Activated naive CD4-positive, alpha-beta T cell treated with anti-CD3 and anti-CD28 coated beads, Interleukin-2, amount 10 ng/mL, durations not matched to agents 7 days and 5 days (primary cell): ENCODE results near the gene NRF1.
"Not testable (repeated sequence)": the region's sequence is repeated elsewhere in the genome, so short reads cannot be mapped to it uniquely, and the experiment has no call there.

Source experiments
- CTCF ChIA-PET: fragments of 350-600 bp; sonication (Branson Sonifier 250); formaldehyde crosslinking; loops from one replicate; lab custom pipeline; 2021; ENCODE audit warnings: antibody characterized with exemption; lab: Charles Lee
- DNase-seq: peaks from one replicate; pipeline ENCODE4 v3.0.0-alpha.2; 2020
- H3K27ac Mint-ChIP-seq: one replicate; pipeline ENCODE4 v1.8.0; 2021; ENCODE audit warnings: mild to moderate bottlenecking, moderate library complexity, mixed read lengths
- H3K27me3 Mint-ChIP-seq: one replicate; pipeline ENCODE4 v1.8.0; 2021; ENCODE audit warnings: mild to moderate bottlenecking, mixed read lengths
- H3K36me3 Mint-ChIP-seq: one replicate; pipeline ENCODE4 v1.8.0; 2021; ENCODE audit warnings: mixed read lengths
- H3K4me1 Mint-ChIP-seq: one replicate; pipeline ENCODE4 v1.8.0; 2021; ENCODE audit warnings: mixed read lengths
- H3K4me3 Mint-ChIP-seq: one replicate; pipeline ENCODE4 v1.8.0; 2021; ENCODE audit warnings: mild to moderate bottlenecking, moderate library complexity, mixed read lengths
- H3K9me3 Mint-ChIP-seq: one replicate; pipeline ENCODE4 v1.8.0; 2021; ENCODE audit warnings: mixed read lengths

The NRF1 gene

DNA sequence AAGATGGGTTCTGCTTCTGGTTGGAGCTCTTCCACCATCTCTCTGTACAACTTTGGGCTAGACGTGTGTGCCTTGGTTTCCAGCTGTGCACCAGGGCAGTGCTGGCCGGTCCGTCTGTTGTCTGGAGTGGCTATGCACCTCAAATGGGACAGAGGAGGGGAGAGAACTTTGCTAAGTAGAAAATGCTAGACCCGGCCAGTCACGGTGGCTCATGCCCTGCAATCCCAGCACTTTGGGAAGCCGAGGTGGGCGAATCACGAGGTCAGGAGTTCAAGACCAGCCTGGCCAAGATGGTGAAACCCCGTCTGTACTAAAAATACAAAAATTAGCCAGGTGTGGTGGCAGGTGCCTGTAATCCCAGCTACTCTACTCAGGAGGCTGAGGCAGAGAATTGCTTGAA, 182.9 kb downstream of the NRF1 start:
- H3K9me3 Mint-ChIP-seq, DNase-seq, CTCF ChIA-PET, H3K36me3 Mint-ChIP-seq, H3K4me3 Mint-ChIP-seq, H3K4me1 Mint-ChIP-seq: not testable (repeated sequence)
- Mint-ChIP-seq H3K27me3 (peaks cover 38% of the 10 kb centered on the region), H3K27ac (peak overlapping the region; percentile 63)

GRCh38 chr7:129796186-129796775, 184.8 kb downstream of the NRF1 start:
- DNase-seq: no peak
- H3K4me3 Mint-ChIP-seq: no peak overlapping the region
- H3K4me1 Mint-ChIP-seq: no peaks in the 10 kb centered on the region
- H3K9me3 Mint-ChIP-seq: no peaks in the 10 kb centered on the region
- H3K27ac Mint-ChIP-seq: no peak overlapping the region
- no peaks in the 10 kb centered on the region for H3K36me3 Mint-ChIP-seq
- CTCF ChIA-PET: no interaction called here
- peaks cover 29% of the 10 kb centered on the region for H3K27me3 Mint-ChIP-seq

DNA sequence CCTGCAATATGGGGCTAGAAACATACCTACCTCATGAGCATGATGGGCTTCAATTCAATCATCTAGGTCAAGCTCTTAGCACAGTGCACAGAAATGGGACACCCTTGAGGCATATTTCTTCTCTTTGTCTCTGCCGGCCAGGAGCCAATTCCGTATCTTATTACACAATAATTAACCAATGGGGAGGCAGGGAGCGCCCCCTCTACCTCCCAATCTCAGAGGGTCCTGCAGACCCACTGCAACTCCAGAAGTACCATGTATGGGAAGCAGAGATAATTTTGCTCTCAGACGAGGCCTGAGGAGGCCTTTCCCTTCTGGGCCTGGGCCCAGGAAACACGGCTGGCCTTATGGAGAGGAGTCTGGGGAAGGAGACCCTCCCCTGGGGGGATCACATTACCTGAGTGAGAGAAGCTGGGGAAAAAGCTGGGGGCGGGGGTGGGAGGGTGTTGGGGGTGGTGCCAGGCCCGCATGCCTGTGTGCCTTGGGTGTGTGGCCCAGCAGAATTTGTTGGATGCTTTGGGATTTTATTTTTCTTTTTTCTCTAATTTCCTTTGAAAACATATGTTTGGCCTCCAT, 185.8 kb downstream of the NRF1 start:
- H3K9me3 Mint-ChIP-seq: no peaks in the 10 kb centered on the region
- H3K4me1 Mint-ChIP-seq: no peaks in the 10 kb centered on the region
- CTCF ChIA-PET: interaction anchor here (1.5 kb wide), 1 partner anchor 27 kb away, joined by 4 read pairs; no protein-coding TSS in a partner anchor

GRCh38 chr7:129798616-129799349, 187.3 kb downstream of the NRF1 start:
- Mint-ChIP-seq H3K36me3 (no peaks in the 10 kb centered on the region), H3K4me3 (no peak overlapping the region), H3K27me3 (peaks cover 29% of the 10 kb centered on the region), H3K4me1 (no peaks in the 10 kb centered on the region), H3K27ac (no peak overlapping the region), H3K9me3 (no peaks in the 10 kb centered on the region)
- no peak for DNase-seq
- CTCF ChIA-PET: no interaction called here

More for the DNA sequence above, 185.8 kb downstream of the NRF1 start:
- Mint-ChIP-seq H3K27ac (no peak overlapping the region), H3K27me3 (peaks cover 31% of the 10 kb centered on the region), H3K4me3 (no peak overlapping the region), H3K36me3 (no peaks in the 10 kb centered on the region)
- DNase-seq: no peak

- peaks cover 29% of the 10 kb centered on the region for H3K27me3 Mint-ChIP-seq
- H3K9me3 Mint-ChIP-seq: no peaks in the 10 kb centered on the region
- no peaks in the 10 kb centered on the region for H3K36me3 Mint-ChIP-seq
- H3K4me3 Mint-ChIP-seq: no peak overlapping the region
- CTCF ChIA-PET: interaction anchor here (0.6 kb wide), 1 partner anchor 24 kb away, joined by 3 read pairs; no protein-coding TSS in a partner anchor
- H3K4me1 Mint-ChIP-seq: no peaks in the 10 kb centered on the region
- DNase-seq: no peak
- no peak overlapping the region for H3K27ac Mint-ChIP-seq
Observed at GRCh38 chr7:129799350-129799955, 187.9 kb downstream of the NRF1 start.

DNA sequence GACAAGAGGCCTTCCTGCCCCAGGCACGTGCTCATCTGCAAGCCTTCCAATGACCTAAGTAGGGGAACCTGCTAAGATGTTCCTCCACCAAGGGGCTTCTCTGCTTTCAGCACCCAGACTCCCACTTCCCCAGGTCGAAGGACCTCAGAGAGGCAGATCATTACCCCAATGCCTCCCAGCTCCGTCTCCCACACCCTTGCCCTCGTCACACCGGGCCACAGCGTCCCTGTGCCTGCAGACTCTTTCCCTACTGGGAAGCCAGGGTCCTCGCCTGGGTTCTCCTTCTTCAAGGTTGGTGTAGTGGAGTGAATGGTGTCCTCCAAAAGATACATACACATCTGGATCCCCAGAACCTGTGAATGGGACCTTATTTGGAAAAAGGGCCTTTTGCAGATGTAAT, 189.4 kb downstream of the NRF1 start:
- Mint-ChIP-seq H3K36me3 (no peaks in the 10 kb centered on the region), H3K27me3 (peaks cover 25% of the 10 kb centered on the region), H3K4me1 (no peaks in the 10 kb centered on the region), H3K9me3 (no peaks in the 10 kb centered on the region), H3K27ac (no peak overlapping the region), H3K4me3 (no peak overlapping the region)
- no peak for DNase-seq
- CTCF ChIA-PET: no interaction called here

GRCh38 chr7:129801882-129802281, 190.4 kb downstream of the NRF1 start:
- CTCF ChIA-PET: no interaction called here
- no peaks in the 10 kb centered on the region for H3K36me3 Mint-ChIP-seq
- no peak overlapping the region for H3K4me3 Mint-ChIP-seq
- H3K9me3 Mint-ChIP-seq: no peaks in the 10 kb centered on the region
- H3K27me3 Mint-ChIP-seq: peaks cover 20% of the 10 kb centered on the region
- no peak for DNase-seq
- no peak overlapping the region for H3K27ac Mint-ChIP-seq
- no peaks in the 10 kb centered on the region for H3K4me1 Mint-ChIP-seq

GRCh38 chr7:129803546-129804081, 192.1 kb downstream of the NRF1 start:
- Mint-ChIP-seq H3K4me1 (no peaks in the 10 kb centered on the region), H3K9me3 (no peaks in the 10 kb centered on the region), H3K27ac (no peak overlapping the region), H3K4me3 (no peak overlapping the region), H3K36me3 (no peaks in the 10 kb centered on the region), H3K27me3 (peaks cover 20% of the 10 kb centered on the region)
- CTCF ChIA-PET: interaction anchor here (1.1 kb wide), 1 partner anchor 22 kb away, joined by 3 read pairs; no protein-coding TSS in a partner anchor
- no peak for DNase-seq

DNA sequence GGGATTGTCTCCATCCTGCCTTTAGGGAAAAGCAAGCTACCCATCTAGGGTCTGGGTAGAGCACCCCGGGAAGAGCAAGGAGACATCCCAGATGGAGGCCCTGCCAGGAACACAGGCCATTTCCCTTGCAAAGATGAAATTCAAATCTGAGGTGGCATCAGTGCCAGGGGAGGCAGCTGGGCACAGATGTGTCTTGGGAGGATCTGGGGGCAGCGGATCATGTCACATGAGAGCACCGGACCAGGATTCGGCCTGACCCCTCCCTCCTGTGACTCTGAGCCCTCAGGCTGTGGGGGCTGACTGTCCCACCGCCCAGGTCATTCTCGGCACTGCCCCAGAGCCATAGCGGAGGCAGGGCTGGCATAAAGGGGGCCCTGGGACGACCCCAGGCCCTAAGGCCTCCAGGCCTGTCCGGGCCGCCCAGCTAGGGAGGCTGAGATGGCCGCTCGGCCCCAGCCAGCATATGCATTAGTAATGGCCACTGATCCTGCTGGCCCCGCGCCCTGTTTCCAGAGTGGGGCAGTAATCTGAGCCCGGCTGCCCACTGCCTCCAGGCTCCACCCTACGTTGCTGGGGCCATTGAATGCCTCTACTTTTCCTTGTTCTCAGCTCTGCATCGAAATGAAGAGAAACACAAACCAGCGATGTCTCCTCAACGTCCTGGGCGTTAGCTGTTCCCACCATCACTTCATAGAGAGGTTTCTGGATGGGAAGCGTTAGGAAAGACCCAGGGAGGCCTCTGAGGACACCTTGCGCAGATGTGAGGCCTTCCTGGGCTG, 192.8 kb downstream of the NRF1 start:
- no peak for DNase-seq
- no peak overlapping the region for H3K4me3 Mint-ChIP-seq
- no peaks in the 10 kb centered on the region for H3K4me1 Mint-ChIP-seq
- CTCF ChIA-PET: interaction anchor here (1.1 kb wide), 1 partner anchor 21 kb away, joined by 3 read pairs; no protein-coding TSS in a partner anchor
- no peaks in the 10 kb centered on the region for H3K36me3 Mint-ChIP-seq
- H3K9me3 Mint-ChIP-seq: no peaks in the 10 kb centered on the region
- H3K27ac Mint-ChIP-seq: no peak overlapping the region
- H3K27me3 Mint-ChIP-seq: peaks cover 20% of the 10 kb centered on the region

DNA sequence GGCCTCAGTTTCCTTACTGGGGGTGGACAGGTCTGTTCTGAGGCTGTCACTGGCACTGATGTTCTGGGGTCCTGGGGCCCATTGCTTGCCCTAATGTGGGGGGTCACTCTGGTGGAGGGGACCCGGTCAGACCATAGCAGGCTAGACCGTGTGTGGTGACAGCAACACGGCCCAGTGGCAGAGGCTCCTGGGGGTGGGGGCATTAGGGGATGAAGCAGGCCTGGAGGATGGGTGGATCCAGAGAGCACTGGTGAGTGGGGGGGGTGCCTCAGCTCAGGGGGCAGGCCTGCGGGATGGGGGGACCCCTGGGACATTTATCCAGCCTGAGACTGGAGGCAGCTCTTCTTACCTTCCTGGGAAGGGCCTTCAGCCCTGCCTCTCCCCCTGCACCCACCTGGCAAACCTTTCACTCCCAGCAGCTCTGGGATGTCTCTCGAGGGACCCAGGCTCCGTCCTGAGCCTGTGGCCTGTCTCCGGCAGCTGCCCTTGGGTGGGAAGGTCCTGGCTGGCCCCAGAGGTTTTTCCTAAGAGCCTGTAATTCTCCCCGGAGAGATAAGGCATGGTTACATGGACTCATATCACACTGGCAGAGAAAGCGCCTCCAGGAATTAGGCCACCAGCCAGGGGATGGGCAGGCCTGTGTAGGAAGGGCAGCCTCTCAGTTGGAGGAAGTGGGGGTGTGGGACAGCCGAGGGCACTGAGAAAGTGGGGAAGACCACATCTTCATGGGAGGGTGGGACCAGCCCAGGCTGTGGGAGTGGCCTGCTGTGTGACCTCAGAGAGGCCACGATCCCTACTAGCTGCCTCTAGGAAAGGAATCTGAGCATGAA, 193.6 kb downstream of the NRF1 start:
- H3K27me3 Mint-ChIP-seq: peaks cover 20% of the 10 kb centered on the region
- H3K4me1 Mint-ChIP-seq: no peaks in the 10 kb centered on the region
- no peaks in the 10 kb centered on the region for H3K36me3 Mint-ChIP-seq
- H3K27ac Mint-ChIP-seq: no peak overlapping the region
- CTCF ChIA-PET: no interaction called here
- H3K4me3 Mint-ChIP-seq: no peak overlapping the region
- H3K9me3 Mint-ChIP-seq: no peaks in the 10 kb centered on the region
- no peak for DNase-seq
